GM12875 (cell line): ENCODE results near the gene PRR29.
"Not testable (repeated sequence)": the region's sequence is repeated elsewhere in the genome, so short reads cannot be mapped to it uniquely, and the experiment has no call there.

Source experiments
- H3K4me3 ChIP-seq: one replicate; pipeline ENCODE4 v1.5.1; 2011; ENCODE audit warnings: low read depth, low read length, control low read depth
- CTCF ChIP-seq: IDR thresholded peaks from 2 replicates; pipeline ENCODE4 v1.5.1; 2011; ENCODE audit warnings: low read depth, mild to moderate bottlenecking, control low read depth, inconsistent platforms, low read length, moderate library complexity, borderline replicate concordance; ENCODE audit not compliant: insufficient read depth

The PRR29 gene

GRCh38 chr17:64003526-64004121 is 5.5 kb downstream of the PRR29 start:
- no peak for TF ChIP-seq CTCF
- H3K4me3 ChIP-seq: no peak overlapping the region

DNA sequence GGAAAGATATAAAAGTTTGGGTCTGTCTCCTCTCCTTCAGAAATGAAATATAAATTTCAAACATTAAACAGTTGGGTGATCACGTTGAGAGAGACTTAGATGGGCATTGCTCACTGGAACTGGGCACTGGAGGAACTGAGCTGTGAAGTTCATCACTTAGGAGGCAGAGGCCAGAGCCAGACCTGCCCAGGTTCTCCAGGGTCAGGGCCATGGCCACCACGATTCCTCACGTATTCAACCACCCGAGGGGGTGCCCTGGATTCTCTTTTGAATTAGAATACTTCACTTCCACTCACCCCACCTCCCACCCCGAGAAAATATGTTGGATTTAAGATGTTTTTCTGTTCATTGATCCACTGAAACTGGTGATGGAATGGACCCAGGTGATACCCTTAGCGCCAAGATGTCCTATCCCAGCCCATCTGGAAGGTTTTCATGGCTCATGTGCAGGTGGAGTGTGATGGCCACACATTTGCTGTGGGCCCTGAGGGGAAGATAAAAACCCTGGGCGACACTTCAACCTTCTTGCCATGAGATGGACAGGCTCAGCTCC is 6.1 kb downstream of the PRR29 start:
- no peak for TF ChIP-seq CTCF
- H3K4me3 ChIP-seq: no peak overlapping the region

- H3K4me3 ChIP-seq: no peak overlapping the region
- TF ChIP-seq CTCF: no peak
Observed at GRCh38 chr17:64004903-64005733, 7.0 kb downstream of the PRR29 start.

DNA sequence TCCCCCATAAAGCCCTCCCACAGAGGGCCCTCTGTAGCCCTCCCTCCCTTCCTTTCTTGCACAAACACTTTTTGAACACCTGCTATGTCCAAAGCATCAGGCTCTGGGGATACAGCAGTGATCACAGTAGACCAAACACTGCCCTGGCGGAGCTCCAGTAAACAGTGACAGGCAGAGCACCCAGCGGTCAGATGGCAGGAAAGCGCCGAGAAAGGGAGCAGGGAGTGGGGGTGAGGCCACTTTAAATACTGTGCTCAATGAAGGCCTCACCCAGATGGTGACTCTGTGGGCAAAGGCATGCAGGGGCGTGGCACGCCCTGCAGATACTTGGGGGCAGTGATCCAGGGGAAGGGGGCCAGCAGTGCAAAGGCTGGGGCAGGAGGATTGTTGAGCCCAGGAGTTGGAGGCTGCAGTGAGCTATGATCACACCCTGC is 7.6 kb downstream of the PRR29 start:
- no peak overlapping the region for H3K4me3 ChIP-seq
- TF ChIP-seq CTCF: no peak

DNA sequence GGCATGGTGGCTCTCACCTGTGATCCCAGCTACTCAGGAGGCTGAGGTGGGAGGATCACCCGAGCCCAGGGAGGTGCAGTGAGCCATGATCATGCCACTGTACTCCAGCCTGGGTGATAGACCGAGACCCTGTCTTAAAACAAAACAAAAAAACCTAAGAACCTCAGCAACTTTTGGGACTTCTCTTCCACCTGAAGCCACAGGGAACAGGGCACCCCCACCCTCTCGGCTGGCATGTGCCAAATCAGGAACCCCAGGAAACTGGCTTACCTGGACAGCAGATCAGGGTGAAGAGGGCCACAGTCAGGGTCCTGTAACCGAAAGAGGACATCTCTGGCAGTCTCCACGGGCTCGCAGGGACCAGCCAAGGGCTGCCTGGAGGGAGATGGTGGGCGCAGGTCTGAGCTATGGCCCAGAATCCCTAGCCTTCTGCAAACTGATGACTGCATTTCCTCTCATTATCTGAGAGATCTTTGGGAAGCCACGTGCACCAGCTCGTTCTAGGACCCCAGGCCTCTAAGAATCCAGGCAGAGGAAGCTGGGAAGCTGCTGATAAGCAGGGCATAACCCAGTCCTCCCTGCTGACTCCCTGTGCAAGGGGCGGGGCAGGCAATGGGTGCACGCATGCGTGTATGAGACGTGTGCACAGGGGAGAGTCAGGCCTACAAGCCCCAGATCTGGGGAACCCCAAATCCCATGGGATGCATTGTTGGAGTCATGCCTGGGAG is 8.4 kb downstream of the PRR29 start:
- TF ChIP-seq CTCF: no peak
- no peak overlapping the region for H3K4me3 ChIP-seq

GRCh38 chr17:64007089-64007837 is 9.1 kb downstream of the PRR29 start:
- H3K4me3 ChIP-seq: not testable (repeated sequence)

- no peak overlapping the region for H3K4me3 ChIP-seq
- no peak for TF ChIP-seq CTCF
Observed at GRCh38 chr17:64007838-64008282, 9.7 kb downstream of the PRR29 start.
